Raji (cell line): ENCODE results near the gene MAST3.

Source experiments
- POLR2A ChIP-seq: IDR thresholded peaks from 2 replicates; pipeline ENCODE4 v1.6.1; 2011; ENCODE audit warnings: low read depth, low read length, control low read depth; ENCODE audit not compliant: insufficient read depth

The MAST3 gene

GRCh38 chr19:18098891-18099622, 1.5 kb downstream of the MAST3 start:
- peak; percentile 74 for TF ChIP-seq POLR2A

DNA sequence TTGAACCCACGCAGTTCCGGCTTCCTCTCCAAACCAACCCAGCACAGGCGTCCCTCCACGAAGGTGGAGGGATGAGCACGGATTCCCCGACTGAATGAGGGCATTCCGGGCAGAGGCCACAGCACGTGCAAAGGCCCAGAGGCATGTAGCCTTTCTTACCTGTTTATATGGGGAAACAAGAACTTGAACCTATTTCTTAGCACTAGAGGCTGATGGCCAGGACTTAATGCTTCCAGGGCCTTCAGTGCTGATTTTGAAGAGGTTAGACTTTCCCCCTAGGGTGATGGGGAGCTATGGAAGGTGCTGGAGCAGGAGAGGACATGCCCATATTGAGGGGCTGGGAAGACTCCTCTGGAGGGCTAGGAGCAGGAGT, 2.0 kb downstream of the MAST3 start:
- TF ChIP-seq POLR2A, result no peak

GRCh38 chr19:18100710-18101109, 3.1 kb downstream of the MAST3 start:
- TF ChIP-seq POLR2A, result no peak

DNA sequence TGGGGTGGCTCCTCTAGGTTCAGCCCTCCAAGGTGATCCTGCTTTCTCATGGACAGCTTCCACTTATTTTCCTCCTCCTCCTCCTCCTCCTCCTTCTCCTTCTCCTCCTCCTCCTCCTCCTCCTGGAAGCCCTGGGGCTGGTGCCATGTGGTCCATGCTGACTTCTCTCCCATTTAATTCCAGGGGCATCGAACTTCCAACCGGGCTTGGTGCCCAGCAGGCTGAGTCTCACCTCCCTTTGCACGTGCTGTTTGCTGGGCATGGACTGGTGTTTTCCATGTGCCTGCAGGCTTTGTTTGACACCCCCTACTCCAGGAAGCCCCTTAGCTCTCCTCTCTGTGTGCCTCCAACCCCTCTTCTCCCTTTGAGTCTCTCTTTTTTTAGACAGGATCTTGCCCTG, 3.7 kb downstream of the MAST3 start:
- TF ChIP-seq POLR2A, result no peak

DNA sequence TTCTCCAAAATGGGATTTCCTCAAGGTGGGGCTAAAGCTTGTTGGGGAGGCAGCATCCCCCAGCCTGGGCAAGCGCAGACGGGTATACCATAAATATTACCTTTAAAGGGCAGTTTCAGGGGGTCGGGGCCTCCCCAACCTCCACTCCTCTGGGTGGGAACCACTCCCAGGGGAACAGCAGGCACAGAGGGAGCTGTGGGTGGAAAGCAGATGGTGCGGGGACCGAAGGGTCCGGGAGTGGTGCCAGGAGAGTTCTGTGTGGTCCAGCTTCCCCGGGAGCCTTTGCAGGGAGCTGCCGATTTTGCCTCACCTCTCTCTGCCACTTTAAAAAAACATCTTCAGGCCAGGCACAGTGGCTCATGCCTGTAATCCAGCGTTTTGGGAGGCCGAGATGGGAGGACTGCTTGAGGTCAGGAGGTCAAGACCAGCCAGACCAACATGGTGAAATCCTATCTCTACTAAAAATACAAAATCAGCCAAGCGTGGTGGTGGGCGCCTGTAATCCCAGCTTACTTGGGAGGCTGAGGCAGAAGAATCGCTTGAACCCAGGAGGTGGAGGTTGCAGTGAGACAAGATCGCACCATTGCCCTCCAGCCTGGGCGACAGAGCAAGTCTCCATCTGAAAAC, 5.5 kb downstream of the MAST3 start:
- no peak for TF ChIP-seq POLR2A

DNA sequence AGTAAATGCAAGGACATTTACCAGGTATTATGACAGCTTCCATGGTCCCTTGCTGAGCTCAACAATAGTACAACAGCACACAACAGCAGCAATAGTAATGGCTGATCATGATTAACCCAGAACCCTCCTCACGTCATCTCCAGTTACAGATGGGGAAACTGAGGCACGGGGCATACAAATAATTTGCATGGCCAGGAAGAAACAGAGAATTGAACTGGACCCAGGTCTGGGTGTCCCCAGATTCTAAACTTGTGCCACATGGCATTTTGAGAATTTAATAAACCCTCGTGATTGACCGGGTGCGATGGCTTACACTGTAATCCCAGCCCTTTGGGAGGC, 7.2 kb downstream of the MAST3 start:
- TF ChIP-seq POLR2A, result no peak

DNA sequence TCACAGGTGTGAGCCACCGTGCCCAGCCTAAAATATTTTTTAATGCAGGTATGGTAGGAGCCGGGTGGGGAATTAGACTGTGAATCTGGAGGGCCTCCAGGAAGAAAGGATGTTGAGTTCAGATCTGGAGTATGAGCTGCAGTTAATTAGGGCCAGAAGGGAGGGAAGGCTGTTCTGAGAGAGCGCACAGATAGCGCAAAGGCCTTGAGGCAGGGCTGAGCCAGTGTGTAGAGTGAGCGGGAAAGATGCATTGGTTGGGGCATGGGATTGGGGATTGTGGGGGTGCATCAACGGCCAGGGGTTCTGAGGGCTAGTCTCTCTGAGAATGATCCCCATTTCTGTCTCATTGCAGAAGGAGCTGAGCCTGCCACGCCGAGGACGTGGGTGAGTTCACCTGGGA, 9.7 kb downstream of the MAST3 start:
- TF ChIP-seq POLR2A, result no peak

DNA sequence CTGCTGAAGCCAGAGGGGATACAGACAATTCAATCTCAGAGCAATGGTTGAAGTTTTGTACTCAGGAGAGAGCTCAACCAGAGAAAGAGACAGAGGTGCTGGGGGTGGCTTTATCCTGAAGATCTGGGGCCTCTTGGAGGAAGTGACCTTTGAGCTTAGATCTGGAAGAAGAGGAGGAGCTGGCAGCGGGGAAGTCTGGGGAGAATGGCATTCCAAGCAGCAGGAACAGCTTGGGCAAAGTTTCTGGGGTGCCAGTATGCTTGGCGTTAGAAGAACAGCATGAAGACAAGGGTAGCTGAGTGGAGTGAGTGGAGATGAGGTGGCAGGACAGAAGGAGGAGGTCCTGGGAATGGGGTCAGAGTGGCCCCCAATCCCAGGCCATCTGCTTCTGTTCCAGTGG, 11.3 kb downstream of the MAST3 start:
- no peak for TF ChIP-seq POLR2A

- no peak for TF ChIP-seq POLR2A
These were observed 11.8 kb downstream of the MAST3 start for GRCh38 chr19:18109341-18109732.

GRCh38 chr19:18109733-18110608, 12.4 kb downstream of the MAST3 start:
- peak; percentile 59 for TF ChIP-seq POLR2A

DNA sequence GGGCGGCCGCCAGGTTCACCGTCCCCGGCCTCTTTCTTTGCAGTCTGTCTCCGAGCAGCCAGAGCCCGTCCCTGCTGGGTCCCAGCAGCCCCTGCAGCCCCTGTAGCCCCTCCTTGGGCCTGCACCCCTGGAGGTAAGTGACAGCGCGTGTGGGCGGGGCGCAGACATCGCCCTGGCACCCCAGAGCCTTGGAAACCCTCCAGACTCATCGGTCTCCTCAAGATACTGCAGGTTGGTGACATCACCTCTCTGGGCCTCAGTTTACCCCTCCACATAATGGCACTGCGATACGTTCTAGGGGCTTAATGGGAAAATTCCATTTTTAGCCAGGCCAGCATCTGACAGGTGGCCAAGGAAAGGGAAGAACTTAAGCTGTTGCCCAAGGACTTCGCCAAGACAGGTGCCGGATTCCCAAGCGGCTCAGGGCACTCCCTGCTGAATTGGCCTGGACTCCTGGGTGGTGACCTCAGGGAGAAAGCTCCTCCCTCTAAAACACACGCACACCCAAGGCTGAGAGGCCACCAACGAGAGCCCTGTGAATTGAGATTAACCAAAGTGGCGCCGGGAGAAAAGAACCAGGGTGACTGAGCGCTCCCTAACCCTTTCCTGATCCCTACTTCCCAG, 13.1 kb downstream of the MAST3 start:
- TF ChIP-seq POLR2A, result no peak

DNA sequence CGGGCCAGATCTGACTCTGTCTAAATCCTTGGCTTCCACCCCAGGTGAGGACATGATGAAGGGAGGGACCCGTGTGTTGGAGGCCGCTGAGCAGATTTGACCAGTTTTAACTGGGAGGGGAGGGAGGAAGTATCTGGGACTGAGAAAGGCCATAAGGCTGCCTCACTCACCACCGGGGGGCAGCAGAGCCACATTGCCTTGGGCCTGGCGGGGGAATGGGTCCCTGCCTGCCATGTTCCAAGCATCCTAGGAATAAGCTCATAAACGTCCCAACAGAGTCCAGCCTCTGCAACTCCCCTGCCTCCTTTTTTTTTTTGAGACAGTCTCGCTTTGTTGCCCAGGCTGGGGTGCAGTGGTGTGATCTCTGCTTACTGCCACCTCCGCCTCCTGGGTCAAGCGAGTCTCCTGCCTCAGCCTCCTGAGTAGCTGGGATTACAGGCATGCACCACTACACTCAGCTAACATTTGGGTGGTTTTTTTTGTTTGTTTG, 15.5 kb downstream of the MAST3 start:
- no peak for TF ChIP-seq POLR2A

DNA sequence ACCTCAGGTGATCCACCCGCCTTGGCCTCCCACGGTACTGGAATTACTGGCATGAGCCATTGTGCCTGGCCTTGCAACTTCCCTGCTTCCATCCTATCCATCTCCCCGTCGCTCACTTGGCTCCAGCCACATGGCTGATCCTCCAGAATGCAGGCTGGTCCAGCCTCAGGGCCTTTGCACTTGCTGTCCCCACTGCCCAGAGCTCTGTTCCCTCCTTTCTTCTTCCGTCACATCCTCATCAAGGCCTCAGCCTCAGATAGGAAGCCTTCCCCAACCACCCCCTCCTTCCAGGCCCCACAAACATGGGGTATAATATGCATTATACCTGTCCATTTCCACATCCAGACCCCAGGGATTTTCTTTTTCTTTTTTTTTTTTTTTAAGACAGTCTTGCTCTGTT, 16.2 kb downstream of the MAST3 start:
- no peak for TF ChIP-seq POLR2A

GRCh38 chr19:18114483-18114882, 16.9 kb downstream of the MAST3 start:
- no peak for TF ChIP-seq POLR2A

- TF ChIP-seq POLR2A, result no peak
These were observed 19.8 kb downstream of the MAST3 start for GRCh38 chr19:18117364-18117691.
